Aorta (tissue), 5 donors: ENCODE results near the gene PAM. TPM values are rescaled to one million over a fixed set of nuclear protein-coding genes. Genes with fewer than 3 reads are reported as not detected.

Source experiments
- ATAC-seq: fragments of 200-7000 bp; cut with Tn5 transposase; one replicate; pipeline ENCODE4 v1.9.1; 2022; ENCODE audit warnings: moderate library complexity; ENCODE audit not compliant: low FRiP score
- DNase-seq, 2 donors: peaks; one replicate each; pipeline ENCODE4 v3.0.0-alpha.2; 2020
- H3K27ac ChIP-seq, 2 donors: one replicate each; pipeline ENCODE4 v1.5.1; 2013; ENCODE audit warnings: low read length in 2 of 2, mild to moderate bottlenecking in 2 of 2, moderate library complexity in 2 of 2, control low read depth in 1 of 2, inconsistent platforms in 1 of 2, low read depth in 1 of 2
- H3K27me3 ChIP-seq, 2 donors: one replicate each; pipeline ENCODE4 v1.6.1; 2013; ENCODE audit warnings: control low read depth in 1 of 2, low read length in 1 of 2, mild to moderate bottlenecking in 1 of 2, moderate library complexity in 1 of 2; ENCODE audit not compliant: insufficient read depth in 2 of 2, control insufficient read depth in 1 of 2
- H3K36me3 ChIP-seq, 2 donors: one replicate each; pipeline ENCODE4 v1.6.1; 2013; ENCODE audit warnings: control low read depth in 1 of 2, low read length in 1 of 2, mild to moderate bottlenecking in 1 of 2; ENCODE audit not compliant: insufficient read depth in 2 of 2, control insufficient read depth in 1 of 2
- H3K4me1 ChIP-seq, 2 donors: one replicate each; pipeline ENCODE4 v1.6.1; 2013; ENCODE audit warnings: low read length in 2 of 2, control low read depth in 1 of 2, mild to moderate bottlenecking in 1 of 2, moderate library complexity in 1 of 2; ENCODE audit not compliant: insufficient read depth in 2 of 2, control insufficient read depth in 1 of 2
- H3K4me3 ChIP-seq, 2 donors: one replicate each; pipeline ENCODE4 v1.5.1; 2013; ENCODE audit warnings: low read length in 2 of 2, control low read depth in 1 of 2, mild to moderate bottlenecking in 1 of 2
- H3K9me3 ChIP-seq: one replicate; pipeline ENCODE4 v1.6.1; 2013; ENCODE audit warnings: mild to moderate bottlenecking, low read length; ENCODE audit not compliant: control insufficient read depth
- WGBS, 2 donors: extraction: QIAGEN DNeasy Blood & Tissue Kit; methylation state at CpG; one replicate each; pipeline ENCODE4 v1.1.7; 2013; 5-methylcytosine and 5-hydroxymethylcytosine counted together
- intact Hi-C, 2 donors: fragments of 100-400 bp; cut with DNase I; formaldehyde crosslinking; loops; one replicate each; pipeline versions ENCODE4 v1.14.2 to v1.15.0; 2022
- polyA plus RNA-seq, 2 donors: library from polyadenylated mRNA; stranded (reverse); fragments of 200-250 nt; gene quantifications; one replicate each; pipeline ENCODE4 v1.2.3, GENCODE V29; 2013
- total RNA-seq, 2 donors: library from RNA; stranded (reverse); fragmentation: NEBNext Ultra II Directional; extraction: Animal tissue kit (Norgen Biotek cat#: 25700); gene quantifications; one replicate each; pipeline ENCODE4 v1.2.1, GENCODE V29; 2021
- donor health status: healthy with polysubstance abuse.
- donor health status: Bipolar disorder and iron deficiency.
- donor health status: DM: no; HTN: no; CAD: no.
- donor health status: DM: no; HTN: no; CAD: no.
- donor health status: DM: yes; HTN: yes; CAD: no.

PAM gene
- total and polyA plus RNA-seq, 4 donors: 382 to 787 (median 620) TPM

- Histone ChIP-seq H3K27ac (no peak overlapping the region), H3K4me1 (peaks cover 5 to 11% of the 10 kb centered on the region in 2 donors), H3K36me3 (no peaks in the 10 kb centered on the region), H3K4me3 (no peak overlapping the region), H3K9me3 (no peaks in the 10 kb centered on the region), H3K27me3 (no peaks in the 10 kb centered on the region)
- ATAC-seq (no peak), DNase-seq (no peak)
- intact Hi-C loops: no loop called here
- 0 to 8% methylated on average over 1 of the region's 1 CpG for WGBS, 2 donors
Observed at GRCh38 chr5:102921341-102922044, 166.4 kb downstream of the PAM start.

- Histone ChIP-seq H3K36me3 (peaks cover 0 to 2% of the 10 kb centered on the region in 2 donors), H3K9me3 (no peaks in the 10 kb centered on the region), H3K4me1 (peaks cover 5 to 14% of the 10 kb centered on the region in 2 donors), H3K27ac (no peak overlapping the region), H3K27me3 (no peaks in the 10 kb centered on the region), H3K4me3 (no peak overlapping the region)
- WGBS, 2 donors: 59% methylated on average over 6 of the region's 6 CpGs
- intact Hi-C loops: no loop called here
- ATAC-seq: no peak
- no peak for DNase-seq
Observed at GRCh38 chr5:102922111-102922720, 167.1 kb downstream of the PAM start.

- Histone ChIP-seq H3K4me3 (no peak overlapping the region), H3K27ac (no peak overlapping the region), H3K9me3 (no peaks in the 10 kb centered on the region), H3K36me3 (peaks cover 0 to 2% of the 10 kb centered on the region in 2 donors), H3K4me1 (peaks cover 5 to 14% of the 10 kb centered on the region in 2 donors), H3K27me3 (no peaks in the 10 kb centered on the region)
- peak; percentile 7 for ATAC-seq
- DNase-seq: no peak
- intact Hi-C loops: no loop called here
- 36 to 38% methylated on average over 4 of the region's 4 CpGs for WGBS, 2 donors
Observed at GRCh38 chr5:102922799-102923477, 167.8 kb downstream of the PAM start.

GRCh38 chr5:102924963-102925362 lies 169.9 kb downstream of the PAM start:
- no peaks in the 10 kb centered on the region for H3K9me3 ChIP-seq
- ATAC-seq: no peak
- intact Hi-C loops: no loop called here
- H3K27me3 ChIP-seq: no peaks in the 10 kb centered on the region
- no peak for DNase-seq
- peaks cover 5 to 14% of the 10 kb centered on the region in 2 donors for H3K4me1 ChIP-seq
- no peak overlapping the region for H3K27ac ChIP-seq
- WGBS, 2 donors: 80 to 88% methylated on average over 2 of the region's 2 CpGs
- H3K4me3 ChIP-seq: no peak overlapping the region
- peaks cover 0 to 2% of the 10 kb centered on the region in 2 donors for H3K36me3 ChIP-seq

- H3K27ac ChIP-seq: peak overlapping the region in 1 of 2 donors; percentile 3
- peaks cover 0 to 2% of the 10 kb centered on the region in 2 donors for H3K36me3 ChIP-seq
- no peak for DNase-seq
- ATAC-seq: no peak
- no peaks in the 10 kb centered on the region for H3K27me3 ChIP-seq
- intact Hi-C loops: no loop called here
- 88 to 90% methylated on average over 6 of the region's 6 CpGs for WGBS, 2 donors
- H3K9me3 ChIP-seq: no peaks in the 10 kb centered on the region
- H3K4me1 ChIP-seq: peaks cover 8 to 14% of the 10 kb centered on the region in 2 donors
- H3K4me3 ChIP-seq: no peak overlapping the region
Observed at GRCh38 chr5:102927007-102927406, 171.9 kb downstream of the PAM start.

- intact Hi-C loops: loop anchor here in 1 of 2 donors (5.0 kb wide), 1 partner anchor 48 kb away; no protein-coding TSS in a partner anchor
- WGBS, 2 donors: 82 to 86% methylated on average over 3 of the region's 3 CpGs
- no peak overlapping the region for H3K4me3 ChIP-seq
- peaks cover 0 to 2% of the 10 kb centered on the region in 2 donors for H3K36me3 ChIP-seq
- no peaks in the 10 kb centered on the region for H3K9me3 ChIP-seq
- ATAC-seq (no peak), DNase-seq (no peak)
- H3K4me1 ChIP-seq: peaks cover 3 to 5% of the 10 kb centered on the region in 2 donors
- H3K27ac ChIP-seq: peak overlapping the region; percentile 51 to 75
- no peaks in the 10 kb centered on the region for H3K27me3 ChIP-seq
Observed at GRCh38 chr5:102930244-102930643, 175.1 kb downstream of the PAM start.

- intact Hi-C loops: loop anchor here in 1 of 2 donors (5.0 kb wide), 1 partner anchor 49 kb away; no protein-coding TSS in a partner anchor
- Histone ChIP-seq H3K36me3 (peaks cover 0 to 2% of the 10 kb centered on the region in 2 donors), H3K9me3 (no peaks in the 10 kb centered on the region), H3K4me3 (peak overlapping the region in 1 of 2 donors; percentile 6), H3K27ac (peak overlapping the region; percentile 40 to 43), H3K4me1 (peaks cover 5 to 6% of the 10 kb centered on the region in 2 donors), H3K27me3 (no peaks in the 10 kb centered on the region)
- DNase-seq: no peak
- peak; percentile 69 for ATAC-seq
- 5 to 11% methylated on average over 6 of the region's 6 CpGs for WGBS, 2 donors
Observed at GRCh38 chr5:102931085-102931725, 176.1 kb downstream of the PAM start.

- DNase-seq (no peak), ATAC-seq (no peak)
- Histone ChIP-seq H3K4me3 (no peak overlapping the region), H3K9me3 (no peaks in the 10 kb centered on the region), H3K27me3 (no peaks in the 10 kb centered on the region), H3K4me1 (peaks cover 3 to 8% of the 10 kb centered on the region in 2 donors), H3K36me3 (no peaks in the 10 kb centered on the region), H3K27ac (no peak overlapping the region)
- intact Hi-C loops: loop anchor here in 1 of 2 donors (5.0 kb wide), 1 partner anchor 50 kb away; no protein-coding TSS in a partner anchor
- WGBS, 2 donors: 75% methylated on average over 6 of the region's 6 CpGs
Observed at GRCh38 chr5:102932781-102933180, 177.7 kb downstream of the PAM start.
